Gastroesophageal sphincter (tissue), 3 donors: ENCODE results near the gene AKR1A1.

Experiments used
- CTCF ChIP-seq, 4 experiments: fragments of 200-600 bp in 2 of 4; fragments of 450-650 bp in 2 of 4; sonication (generic) in 1 of 4; IDR thresholded peaks; one replicate each; pipeline ENCODE4 v1.5.1; 2017 to 2019; ENCODE audit warnings: antibody characterized with exemption in 4 of 4, mild to moderate bottlenecking in 2 of 4, moderate library complexity in 2 of 4
- POLR2A ChIP-seq, 2 donors: fragments of 450-650 bp; IDR thresholded peaks; one replicate each; pipeline ENCODE4 v1.6.1; 2017; ENCODE audit warnings: antibody characterized with exemption in 2 of 2, mild to moderate bottlenecking in 2 of 2, moderate library complexity in 1 of 2
- POLR2AphosphoS5 ChIP-seq: sonication (generic); formaldehyde crosslinking; IDR thresholded peaks from one replicate; pipeline ENCODE4 v1.6.1; 2017; ENCODE audit warnings: antibody characterized with exemption

DNA sequence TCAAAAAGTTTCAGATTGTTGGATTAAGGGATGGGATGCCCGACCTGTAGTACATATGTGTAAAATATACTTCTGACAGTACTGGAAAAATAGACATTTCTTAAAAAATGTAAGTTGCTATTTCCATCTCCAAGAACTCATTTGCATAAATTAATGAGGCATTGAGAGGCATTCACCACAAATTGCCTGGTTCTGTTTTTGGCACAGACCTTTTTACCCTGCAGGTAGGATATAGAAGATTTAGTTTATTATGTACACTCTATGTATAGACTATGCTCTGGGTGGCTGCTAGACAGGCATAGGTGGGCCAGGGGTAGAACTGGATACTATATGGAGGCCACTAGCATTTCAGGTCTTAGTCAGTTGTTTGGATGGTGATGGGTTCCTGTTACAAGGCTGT is 65.3 kb downstream of the AKR1A1 start:
- TF ChIP-seq CTCF (IDR thresholded peaks at IDR 0.05) = no peak
- TF ChIP-seq POLR2A (IDR thresholded peaks at IDR 0.05) = no peak
- TF ChIP-seq POLR2AphosphoS5 = no peak
